ENCODE measurements around the gene LRP3. TPM values are rescaled to one million over a fixed set of nuclear protein-coding genes. Genes with fewer than 3 reads are reported as not detected.
"Not testable (repeated sequence)": the region's sequence is repeated elsewhere in the genome, so short reads cannot be mapped to it uniquely, and the experiment has no call there.

LRP3 gene, protein sequence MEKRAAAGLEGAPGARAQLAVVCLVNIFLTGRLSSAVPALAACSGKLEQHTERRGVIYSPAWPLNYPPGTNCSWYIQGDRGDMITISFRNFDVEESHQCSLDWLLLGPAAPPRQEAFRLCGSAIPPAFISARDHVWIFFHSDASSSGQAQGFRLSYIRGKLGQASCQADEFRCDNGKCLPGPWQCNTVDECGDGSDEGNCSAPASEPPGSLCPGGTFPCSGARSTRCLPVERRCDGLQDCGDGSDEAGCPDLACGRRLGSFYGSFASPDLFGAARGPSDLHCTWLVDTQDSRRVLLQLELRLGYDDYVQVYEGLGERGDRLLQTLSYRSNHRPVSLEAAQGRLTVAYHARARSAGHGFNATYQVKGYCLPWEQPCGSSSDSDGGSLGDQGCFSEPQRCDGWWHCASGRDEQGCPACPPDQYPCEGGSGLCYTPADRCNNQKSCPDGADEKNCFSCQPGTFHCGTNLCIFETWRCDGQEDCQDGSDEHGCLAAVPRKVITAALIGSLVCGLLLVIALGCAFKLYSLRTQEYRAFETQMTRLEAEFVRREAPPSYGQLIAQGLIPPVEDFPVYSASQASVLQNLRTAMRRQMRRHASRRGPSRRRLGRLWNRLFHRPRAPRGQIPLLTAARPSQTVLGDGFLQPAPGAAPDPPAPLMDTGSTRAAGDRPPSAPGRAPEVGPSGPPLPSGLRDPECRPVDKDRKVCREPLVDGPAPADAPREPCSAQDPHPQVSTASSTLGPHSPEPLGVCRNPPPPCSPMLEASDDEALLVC
- 96.2 TPM for total RNA-seq

DNA sequence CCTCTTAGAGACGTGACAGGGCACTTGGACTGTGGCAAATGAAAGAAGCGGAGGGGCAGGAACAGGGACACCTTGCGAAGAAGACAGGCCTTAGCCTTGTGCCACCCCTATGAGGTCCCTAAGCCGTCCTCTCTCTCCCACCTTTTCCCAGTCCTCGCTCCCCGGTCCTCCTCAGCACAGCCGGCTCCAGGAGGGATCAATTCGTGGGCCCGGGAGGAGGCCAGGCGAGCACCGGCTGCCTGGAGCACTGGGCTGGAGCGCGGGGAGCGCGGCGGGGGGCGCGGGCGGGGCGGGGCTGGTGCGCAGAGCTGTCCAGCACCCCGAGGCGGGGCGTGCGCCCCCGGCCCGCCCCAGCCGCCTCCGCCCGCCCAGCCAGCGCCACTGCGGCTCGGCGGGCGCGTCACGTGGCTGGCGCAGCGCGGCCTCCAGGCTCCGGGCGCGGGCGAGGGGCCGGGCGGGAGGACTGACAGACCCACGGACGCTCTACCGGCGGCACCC lies at the start of gene LRP3:
Gene LRP3, plus strand, starts transcription at position 466 of the 498 bp plus-strand sequence. CDS start 456 bp downstream, outside the sequence.
- DNase-seq = peak; percentile 60

DNA sequence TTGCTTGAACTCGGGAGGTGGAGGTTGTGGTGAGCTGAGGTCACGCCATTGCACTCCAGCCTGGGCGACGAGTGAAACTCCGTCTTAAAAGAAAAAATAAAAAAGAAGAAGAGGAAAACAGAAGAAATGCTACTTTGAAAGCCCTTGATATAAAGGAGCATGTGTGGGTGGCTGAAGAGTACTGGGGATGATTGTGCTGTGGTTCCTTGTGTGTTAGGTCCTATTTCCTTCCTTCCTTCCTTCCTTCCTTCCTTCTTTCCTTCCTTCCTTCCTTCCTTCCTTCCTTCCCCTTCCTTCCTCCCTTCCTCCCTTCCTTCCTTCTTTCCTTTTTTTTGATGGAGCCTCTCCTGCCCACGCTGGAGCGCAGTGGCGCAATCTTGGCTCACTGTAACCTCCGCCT lies 47.9 kb upstream of the LRP3 start:
- no peak for DNase-seq

DNA sequence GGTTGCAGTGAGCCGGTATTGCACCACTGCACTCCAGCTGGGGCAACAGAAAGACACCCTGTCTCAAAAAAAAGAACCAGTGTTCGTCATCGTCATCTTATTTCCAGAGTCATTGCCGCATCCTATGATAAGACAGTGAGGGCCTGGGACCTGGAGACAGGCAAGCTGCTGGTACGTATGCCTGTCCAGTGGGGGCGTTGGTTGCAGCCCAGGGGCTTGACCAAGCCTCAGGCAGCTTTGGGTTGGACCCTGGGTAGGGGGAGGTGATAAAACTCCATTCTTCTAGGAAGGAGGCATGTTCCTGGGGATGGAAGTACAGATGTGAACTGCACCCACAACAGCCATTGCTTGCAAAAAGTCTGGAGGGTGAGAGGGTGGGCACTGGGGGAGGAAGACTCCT lies 46.6 kb upstream of the LRP3 start:
- DNase-seq = no peak

DNA sequence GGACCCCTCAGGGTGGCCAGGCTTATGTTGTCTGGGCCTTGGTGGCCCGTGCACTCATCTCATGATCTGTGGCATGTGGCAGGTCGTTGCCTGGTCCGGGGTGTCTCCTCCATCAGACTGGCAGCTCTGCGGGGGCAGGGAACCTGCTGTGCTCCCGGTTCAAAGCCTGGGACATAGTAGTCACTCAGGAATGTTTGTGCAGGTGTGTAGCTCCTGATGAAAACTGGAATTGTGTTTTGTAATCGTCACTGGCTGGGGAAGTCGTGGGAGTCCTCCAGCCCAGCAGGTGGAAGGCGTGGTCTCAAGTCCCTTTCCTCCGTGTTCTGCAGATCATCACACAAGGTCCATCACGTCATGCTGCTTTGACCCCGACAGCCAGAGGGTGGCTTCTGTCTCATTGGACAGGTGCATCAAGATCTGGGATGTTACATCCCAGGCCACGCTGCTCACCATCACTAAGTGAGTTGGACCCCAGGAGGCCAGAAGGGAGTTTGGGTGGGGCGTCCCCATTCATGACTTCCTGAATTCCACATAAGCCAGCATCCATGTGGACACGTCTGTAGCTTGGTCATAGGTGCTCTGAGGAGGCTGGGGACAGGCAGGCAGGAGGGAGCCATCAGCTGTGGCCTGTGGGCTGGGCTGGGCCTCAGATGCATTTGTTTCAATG lies 43.1 kb upstream of the LRP3 start:
- DNase-seq = no peak

DNA sequence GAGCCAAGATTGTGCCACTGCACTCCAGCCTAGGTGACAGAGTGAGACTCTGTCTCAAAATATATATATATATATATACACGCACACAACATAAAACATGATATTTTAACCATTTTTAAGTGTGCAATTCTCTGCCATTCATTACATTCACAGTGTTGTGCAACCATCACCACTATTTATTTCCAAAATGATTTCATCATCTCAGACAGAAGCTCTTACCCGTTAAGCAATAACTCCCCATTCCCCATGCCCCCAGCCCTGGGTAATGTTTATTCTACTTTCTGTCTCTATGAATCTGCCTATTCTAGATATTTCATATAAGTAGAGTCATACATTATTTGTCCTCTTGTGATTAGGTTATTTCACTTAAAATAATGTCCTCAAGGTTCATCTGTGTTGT lies 42.0 kb upstream of the LRP3 start:
- no peak for DNase-seq

DNA sequence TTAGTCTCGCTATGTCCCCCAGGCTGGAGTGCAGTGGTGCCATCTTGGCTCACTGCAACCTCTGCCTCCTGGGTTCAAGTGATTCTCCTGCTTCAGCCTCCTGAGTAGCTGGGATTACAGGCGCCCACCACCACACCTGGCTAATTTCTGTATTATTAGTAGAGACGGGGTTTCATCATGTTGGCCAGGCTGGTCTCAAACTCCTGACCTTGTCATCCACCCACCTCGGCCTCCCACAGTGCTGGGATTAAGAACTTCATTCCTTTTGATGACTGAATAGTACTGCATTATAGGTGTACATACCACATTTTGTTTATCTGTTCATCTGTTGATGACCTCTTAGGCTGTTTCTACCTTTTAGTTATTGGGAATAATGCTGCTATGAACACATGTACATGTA lies 41.5 kb upstream of the LRP3 start:
- DNase-seq = not testable (repeated sequence)

DNA sequence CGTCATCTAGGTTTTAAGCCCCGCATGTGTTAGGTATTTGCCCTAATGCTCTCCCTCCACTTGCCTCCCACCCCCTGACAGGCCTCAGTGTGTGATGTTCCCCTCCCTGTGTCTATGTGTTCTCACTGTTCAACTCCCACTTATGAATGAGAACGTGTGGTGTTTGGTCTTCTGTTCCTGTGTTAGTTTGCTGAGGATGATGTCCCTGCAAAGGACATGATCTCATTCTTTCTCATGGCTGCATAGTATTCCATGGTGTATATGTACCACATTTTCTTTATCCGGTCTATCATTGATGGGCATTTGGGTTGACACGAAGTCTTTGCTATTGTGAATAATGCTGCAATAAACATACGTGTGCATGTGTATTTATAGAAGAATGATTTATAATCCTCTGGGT lies 39.8 kb upstream of the LRP3 start:
- not testable (repeated sequence) for DNase-seq

DNA sequence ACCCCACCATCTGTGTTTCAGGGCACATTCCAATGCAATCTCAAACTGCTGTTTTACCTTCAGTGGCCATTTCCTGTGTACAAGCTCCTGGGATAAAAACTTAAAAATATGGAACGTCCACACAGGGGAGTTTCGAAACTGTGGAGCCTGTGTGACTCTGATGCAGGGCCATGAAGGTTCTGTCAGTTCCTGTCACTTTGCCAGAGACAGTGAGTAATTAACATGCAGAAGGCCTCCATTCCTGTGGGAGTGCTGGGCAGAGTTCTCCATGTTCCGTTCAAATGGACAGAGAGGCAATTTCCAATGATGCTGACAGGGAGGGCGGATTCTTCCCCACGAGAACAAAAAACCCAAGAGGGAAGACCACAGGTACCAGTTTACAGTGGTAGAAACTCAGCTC lies 37.8 kb upstream of the LRP3 start:
- no peak for DNase-seq

DNA sequence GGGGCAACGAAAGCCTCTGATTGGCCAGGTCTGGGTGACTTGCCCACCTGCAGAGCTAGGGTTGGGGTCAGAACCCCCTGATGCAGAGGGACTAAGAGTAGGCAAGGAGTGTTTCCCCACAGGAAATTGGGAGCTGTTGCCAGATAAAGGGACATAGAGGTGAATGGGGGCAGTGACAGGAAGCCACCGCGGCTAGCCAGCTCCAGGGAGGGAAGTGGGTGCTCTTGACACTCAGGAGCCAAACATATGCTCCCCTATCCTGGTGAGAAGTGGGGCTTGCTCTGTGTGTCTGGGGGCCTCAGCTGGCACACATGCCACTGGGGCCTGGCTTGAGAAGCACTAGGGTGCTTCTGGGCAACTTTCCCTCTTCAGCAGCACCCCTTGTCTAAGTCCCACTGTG lies 36.2 kb upstream of the LRP3 start:
- DNase-seq = no peak

DNA sequence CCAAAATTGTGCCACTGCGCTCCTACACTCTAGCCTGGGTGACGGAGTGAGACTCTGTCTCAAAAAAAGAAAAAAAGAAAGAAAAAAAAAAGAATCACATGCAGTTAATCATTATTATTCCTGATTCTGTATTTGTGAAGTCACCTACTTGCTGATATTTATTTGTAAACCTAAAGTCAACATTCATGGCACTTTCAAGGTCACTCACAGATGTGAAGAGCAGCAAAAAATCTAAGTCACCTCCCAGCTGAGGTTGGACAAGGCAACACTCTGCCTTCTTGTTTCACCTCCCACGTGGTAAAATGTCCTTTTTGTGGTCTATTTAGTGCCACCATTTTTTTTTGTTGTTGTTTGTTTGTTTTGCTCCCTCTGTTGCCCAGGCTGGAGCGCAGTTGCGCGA lies 35.8 kb upstream of the LRP3 start:
- DNase-seq = no peak

DNA sequence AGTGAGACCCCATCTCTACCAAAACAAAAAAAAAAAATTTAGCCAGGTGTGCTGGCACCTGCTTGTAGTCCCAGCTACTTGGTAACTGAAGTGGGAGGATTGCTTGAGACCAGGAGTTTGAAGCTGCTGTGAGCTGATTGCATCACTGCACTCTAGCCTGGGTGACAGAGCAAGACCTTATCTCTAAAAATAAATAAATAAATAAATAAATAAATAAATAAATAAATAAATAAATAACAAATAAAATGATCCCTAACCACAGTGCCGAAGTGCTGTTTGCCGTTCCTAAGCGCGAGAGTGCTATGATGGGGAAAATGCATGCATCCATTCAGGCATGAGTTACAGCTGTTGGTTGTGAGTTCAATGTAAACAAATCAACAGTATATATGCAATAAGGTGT lies 35.0 kb upstream of the LRP3 start:
- no peak for DNase-seq

DNA sequence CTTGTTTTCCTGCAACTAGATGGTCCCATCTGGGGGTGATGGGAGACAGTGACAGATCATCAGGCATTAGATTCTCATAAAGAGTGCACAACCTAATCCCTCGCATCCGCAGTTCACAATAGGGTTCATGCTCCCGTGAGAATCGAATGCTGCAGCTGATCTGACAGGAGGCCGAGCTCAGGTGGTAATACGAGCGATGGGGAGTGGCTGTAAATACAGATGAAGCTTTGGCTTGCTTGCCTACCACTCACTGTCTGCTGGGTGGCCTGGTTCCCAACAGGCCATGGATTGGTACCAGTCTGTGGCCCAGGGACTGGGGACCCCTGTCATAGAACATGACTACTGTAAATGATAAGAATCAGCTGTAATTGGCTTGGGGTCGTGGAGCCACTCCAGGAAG lies 34.2 kb upstream of the LRP3 start:
- no peak for DNase-seq

DNA sequence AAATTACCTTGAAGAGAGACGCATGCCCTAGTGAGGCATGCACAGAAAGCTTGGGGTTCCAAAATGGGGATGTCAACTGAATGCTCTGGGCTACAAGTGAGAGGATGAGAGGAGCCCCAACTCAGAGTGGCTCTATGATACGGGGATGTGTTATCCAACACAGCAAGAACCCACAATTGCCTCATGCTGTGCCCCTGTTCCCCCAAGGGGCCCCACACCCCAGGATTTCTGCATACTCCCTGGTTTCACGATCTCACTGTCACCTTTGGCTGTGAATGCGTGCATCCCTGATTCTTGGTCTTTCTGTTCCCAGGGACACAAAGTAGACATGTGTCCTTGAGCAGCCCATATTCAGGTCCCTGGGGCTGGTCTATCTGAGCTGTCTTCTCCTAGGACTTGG lies 32.9 kb upstream of the LRP3 start:
- no peak for DNase-seq

DNA sequence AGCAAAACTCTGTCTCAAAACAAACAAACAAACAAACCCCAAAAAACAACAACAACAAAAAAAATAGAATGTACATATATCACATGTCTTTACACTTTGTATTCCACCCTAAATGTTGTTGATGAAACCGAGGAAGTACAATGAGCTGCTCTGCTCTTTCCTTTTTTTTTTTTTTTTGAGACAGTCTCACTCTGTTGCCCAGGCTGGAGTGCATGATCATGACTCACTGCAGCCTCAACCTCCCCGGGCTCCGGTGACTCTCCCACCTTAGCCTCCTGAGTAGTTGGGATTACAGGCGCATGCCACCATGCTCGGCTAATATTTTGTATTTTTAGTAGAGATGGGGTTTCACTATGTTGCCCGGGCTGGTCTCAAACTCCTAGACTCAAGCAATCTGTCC lies 30.6 kb upstream of the LRP3 start:
- no peak for DNase-seq

DNA sequence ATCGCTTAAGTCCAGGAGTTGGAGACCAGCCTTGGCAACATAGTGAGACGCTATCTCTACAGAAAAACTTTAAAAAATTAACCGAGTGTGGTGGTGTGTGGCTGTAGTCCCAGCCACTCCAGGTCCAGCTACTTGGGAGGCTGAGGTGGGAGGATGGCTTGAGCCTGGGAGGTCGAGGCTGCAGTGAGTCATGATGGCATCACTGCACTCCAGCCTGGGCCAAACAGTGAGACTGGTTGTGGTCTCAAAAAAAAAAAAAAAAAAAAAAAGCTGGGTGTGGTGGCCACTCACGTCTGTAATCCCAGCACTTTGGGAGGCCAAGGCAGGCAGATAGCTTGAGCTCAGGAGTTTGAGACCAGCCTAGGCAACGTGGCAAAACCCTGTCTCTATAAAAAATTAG lies 28.1 kb upstream of the LRP3 start:
- DNase-seq = not testable (repeated sequence)

DNA sequence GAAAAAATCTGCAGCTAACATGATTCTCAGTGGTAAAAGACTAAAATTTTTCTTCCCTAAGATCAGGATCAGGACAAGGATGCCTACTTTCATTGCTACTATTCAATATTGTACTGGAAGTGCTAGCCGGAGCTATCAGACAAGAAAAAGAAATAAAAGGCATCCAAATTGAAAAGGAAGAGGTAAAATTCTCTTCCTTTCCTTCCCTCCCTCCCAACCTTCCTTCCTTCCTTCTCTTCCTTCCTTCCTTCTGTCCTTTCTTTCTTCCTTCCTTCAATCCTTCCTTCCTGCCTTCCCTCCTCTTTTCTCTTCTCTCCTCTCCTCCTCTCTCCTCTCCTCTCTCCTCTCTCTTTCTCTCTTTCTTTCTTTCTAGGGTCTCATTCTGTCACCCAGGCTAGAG lies 26.7 kb upstream of the LRP3 start:
- DNase-seq = no peak

DNA sequence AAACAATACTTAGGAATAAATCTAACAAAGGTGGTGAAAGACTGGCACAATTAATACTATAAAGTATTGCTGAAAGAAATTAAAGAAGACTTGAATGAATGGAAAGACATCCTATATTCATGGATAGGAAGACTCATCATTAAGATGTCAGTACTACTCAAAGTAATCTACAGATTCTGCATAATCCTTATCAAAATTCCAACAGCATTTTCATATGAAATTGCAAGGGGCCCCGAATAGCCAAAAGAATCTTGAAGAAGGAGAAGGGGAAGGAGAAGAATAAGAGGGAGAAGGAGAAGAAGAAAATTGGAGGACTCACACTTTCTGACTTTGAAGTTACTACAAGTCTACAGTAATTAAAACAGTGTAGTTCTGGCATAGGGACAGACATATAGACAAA lies 25.6 kb upstream of the LRP3 start:
- no peak for DNase-seq

DNA sequence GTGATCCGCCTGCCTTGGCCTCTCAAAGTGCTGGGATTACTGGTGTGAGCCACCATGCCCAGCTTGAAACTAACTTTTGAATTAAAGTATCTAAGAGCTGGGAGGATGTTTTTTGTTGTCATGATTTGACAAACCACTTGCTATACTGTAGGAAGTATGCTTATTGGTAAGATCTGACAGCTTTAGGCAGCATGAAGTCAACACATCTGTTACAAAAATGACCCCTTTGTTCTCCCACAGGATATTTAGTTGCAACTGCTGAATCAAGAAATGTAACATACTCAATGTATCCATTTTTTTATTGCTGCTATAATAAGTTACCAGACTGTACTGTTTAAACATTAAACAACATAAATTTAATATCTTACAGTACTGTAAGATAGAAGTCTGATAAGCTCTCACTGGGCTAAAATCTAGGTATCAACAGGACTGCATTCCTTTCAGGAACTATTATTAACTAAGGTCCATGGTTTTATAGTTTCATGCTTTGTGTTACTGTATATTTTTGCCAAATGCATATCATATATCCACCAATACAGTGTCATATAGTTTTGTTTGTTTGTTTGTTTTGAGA lies 22.8 kb upstream of the LRP3 start:
- DNase-seq = no peak

DNA sequence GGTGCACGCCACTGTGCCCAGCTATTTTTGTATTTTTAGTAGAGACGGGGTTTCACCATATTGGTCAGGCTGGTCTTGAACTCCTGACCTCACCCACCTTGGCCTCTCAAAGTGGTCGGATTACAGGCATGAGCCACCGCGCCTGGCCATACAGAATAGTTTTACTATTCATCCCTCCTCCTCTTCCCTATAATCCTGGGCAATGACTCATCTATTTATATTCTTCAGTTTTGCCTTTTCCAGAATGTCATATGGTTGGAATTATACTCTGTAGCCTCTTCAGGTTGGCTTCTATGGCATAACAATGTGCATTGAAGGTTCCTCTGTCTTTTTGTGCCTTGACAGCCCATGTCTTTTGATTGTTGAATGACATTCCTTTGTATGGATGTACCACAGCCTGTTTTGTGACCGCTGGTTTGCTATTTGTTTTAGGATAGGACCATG lies 22.2 kb upstream of the LRP3 start:
- no peak for DNase-seq

DNA sequence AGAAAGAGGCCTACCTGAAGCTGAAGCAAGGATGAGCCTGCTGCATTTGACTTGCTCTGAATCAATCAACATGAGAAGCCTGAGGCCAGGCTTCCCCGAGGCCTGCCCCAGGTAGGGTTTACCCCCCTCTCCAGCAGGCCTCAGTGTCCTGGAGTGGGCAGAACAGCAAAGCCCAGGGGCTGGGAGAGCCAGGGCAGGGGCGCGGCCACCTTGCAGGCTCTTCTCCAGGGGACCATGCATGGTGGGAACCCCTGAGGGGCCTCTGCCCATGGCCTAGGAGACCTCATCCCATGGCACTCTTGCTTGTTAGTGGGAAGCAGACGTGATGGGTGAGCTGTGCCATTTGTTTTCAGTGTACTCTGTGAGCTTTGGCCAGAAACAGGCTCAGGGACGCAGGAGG lies 19.9 kb upstream of the LRP3 start:
- no peak for DNase-seq

DNA sequence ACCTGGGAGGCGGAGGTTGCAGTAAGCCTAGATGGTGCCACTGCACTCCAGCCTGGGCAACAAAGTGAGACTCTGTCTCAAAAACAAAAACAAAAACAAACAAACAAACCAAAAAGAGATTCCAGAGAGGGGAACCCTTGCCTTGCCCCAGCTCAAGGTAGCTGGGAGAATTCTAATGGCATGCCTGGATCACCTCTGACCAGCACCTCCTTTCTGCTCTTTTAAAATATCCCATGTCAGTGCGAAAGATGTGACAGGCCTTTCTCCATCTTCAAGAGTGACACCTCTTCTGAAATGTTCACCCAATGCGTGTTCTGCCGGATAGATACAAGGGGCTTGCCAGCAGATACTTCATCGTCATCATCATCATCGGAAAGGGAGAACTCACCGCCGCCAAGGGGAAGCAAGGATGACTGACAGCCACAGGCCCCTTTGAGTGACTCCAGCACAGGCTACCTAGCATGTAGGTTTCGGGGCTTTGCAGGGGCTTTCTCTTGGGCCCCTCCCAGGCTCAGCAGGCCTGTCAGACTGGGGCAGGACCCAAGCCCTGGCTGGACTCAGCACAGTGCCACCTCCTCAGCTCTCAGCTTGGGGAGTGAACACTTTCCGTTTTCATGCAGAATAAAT lies 18.9 kb upstream of the LRP3 start:
- no peak for DNase-seq
